Muscle layer of duodenum (tissue), 2 donors: Measurements from ENCODE around the gene MPEG1.

Experiments used
- H3K27ac ChIP-seq: one replicate; pipeline ENCODE4 v1.7.0; 2013; ENCODE audit warnings: mild to moderate bottlenecking, low read length
- H3K27me3 ChIP-seq: one replicate; pipeline ENCODE4 v1.7.0; 2013; ENCODE audit warnings: low read depth, mild to moderate bottlenecking, control low read depth, low read length
- H3K36me3 ChIP-seq, 2 donors: one replicate each; pipeline ENCODE4 v1.7.0; 2013; ENCODE audit warnings: low read length in 2 of 2, control low read depth in 1 of 2, mild to moderate bottlenecking in 1 of 2; ENCODE audit not compliant: insufficient read depth in 2 of 2, control insufficient read depth in 1 of 2
- H3K4me1 ChIP-seq, 2 donors: one replicate each; pipeline ENCODE4 v1.7.0; 2013; ENCODE audit warnings: low read length in 2 of 2, mild to moderate bottlenecking in 2 of 2, control low read depth in 1 of 2, moderate library complexity in 1 of 2; ENCODE audit not compliant: insufficient read depth in 2 of 2, control insufficient read depth in 1 of 2
- H3K4me3 ChIP-seq, 2 donors: one replicate each; pipeline ENCODE4 v1.7.0; 2013; ENCODE audit warnings: low read length in 2 of 2, low read depth in 1 of 2, mild to moderate bottlenecking in 1 of 2
- H3K9me3 ChIP-seq, 2 donors: one replicate each; pipeline ENCODE4 v1.7.0; 2013; ENCODE audit warnings: low read length in 2 of 2, control low read depth in 1 of 2, mild to moderate bottlenecking in 1 of 2; ENCODE audit not compliant: control insufficient read depth in 1 of 2
- donor health status: healthy.

MPEG1 gene

DNA sequence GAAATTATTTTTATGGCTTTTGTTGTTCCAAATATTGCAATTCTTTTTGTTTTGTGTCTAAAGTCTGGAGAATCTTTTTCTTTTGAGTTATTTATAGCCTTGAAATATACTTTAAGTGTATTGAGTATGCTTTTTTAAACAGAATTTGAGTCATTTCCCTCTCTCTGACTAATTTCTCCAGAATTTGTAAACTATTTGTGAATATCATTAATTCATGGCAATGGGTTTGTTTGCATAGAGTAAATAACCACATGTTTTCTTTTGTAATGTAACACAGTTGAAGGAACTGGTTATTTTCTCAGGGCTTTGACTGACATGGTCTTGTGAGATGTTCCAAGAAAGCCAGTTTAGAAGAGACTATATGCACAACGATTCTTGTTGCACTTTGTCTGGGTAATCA, 30.9 kb upstream of the MPEG1 start:
- Histone ChIP-seq H3K4me1 (peaks cover 0 to 4% of the 10 kb centered on the region in 2 donors), H3K36me3 (no peaks in the 10 kb centered on the region), H3K27me3 (no peaks in the 10 kb centered on the region), H3K27ac (no peak overlapping the region), H3K9me3 (no peaks in the 10 kb centered on the region), H3K4me3 (no peak overlapping the region)

DNA sequence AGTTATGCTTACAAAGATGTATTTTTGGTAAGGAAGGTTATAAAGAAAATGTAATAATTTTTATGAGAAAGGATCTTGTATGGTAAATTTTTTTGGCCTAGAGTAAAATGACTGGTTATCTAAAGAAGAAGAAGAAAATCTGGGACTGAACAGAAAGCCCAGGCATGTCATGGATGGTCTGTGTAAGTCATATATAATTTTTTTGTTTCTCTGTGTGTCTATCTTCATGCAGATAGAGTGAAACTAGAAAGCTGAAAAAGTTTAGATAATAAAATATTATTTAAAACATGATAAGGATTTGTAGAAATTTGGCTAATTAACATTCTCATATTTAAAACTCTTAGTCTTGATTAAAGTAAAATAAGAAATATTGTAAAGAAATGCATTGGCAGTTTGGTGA, 27.6 kb upstream of the MPEG1 start:
- no peaks in the 10 kb centered on the region for H3K36me3 ChIP-seq
- no peaks in the 10 kb centered on the region for H3K27me3 ChIP-seq
- no peak overlapping the region for H3K27ac ChIP-seq
- no peaks in the 10 kb centered on the region for H3K9me3 ChIP-seq
- H3K4me1 ChIP-seq, result no peaks in the 10 kb centered on the region
- H3K4me3 ChIP-seq, result no peak overlapping the region

DNA sequence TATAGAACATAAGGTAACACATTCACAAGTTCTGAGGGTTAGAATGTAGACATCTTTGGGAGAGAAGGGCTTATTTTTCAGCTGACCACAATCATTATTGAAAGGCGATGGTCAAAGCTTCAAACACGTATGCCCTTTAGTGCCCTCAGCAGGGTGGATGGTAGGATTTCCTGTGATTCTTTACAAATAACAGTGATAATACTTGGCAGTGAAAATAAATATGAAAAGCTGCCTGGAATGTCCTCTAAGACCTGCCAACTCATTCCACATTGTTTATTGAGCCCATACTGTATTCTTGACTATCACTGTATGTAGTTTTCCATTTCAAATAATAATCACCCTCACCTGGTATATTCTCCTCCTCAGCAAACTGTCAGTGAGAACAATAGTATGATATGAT, 13.7 kb upstream of the MPEG1 start:
- H3K4me1 ChIP-seq, result peaks cover 0 to 7% of the 10 kb centered on the region in 2 donors
- H3K9me3 ChIP-seq, result peaks cover 0 to 3% of the 10 kb centered on the region in 2 donors
- H3K27ac ChIP-seq, result no peak overlapping the region
- no peaks in the 10 kb centered on the region for H3K36me3 ChIP-seq
- no peaks in the 10 kb centered on the region for H3K27me3 ChIP-seq
- no peak overlapping the region for H3K4me3 ChIP-seq

DNA sequence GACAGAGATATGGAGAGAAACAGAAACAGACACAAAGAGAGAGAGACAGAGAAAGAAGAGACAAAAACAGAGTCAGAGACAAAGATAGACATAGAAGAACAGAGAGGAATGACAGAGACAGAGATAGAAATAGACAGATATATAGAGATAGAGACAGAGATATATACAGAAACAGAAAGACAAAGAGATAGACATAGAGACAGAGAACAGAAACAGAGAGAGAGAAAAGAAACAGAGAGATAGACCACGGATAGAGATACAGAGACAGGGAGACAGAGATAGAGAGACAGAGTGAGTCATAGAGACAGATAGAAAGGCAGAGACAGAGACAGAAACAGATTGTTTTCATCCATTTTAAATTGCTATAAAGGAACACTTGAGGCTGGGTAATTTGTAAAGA, 12.3 kb upstream of the MPEG1 start:
- no peaks in the 10 kb centered on the region for H3K36me3 ChIP-seq
- no peak overlapping the region for H3K4me3 ChIP-seq
- H3K27me3 ChIP-seq, result no peaks in the 10 kb centered on the region
- H3K9me3 ChIP-seq, result no peaks in the 10 kb centered on the region
- H3K4me1 ChIP-seq, result peaks cover 0 to 7% of the 10 kb centered on the region in 2 donors
- peak overlapping the region; percentile 78 for H3K27ac ChIP-seq

DNA sequence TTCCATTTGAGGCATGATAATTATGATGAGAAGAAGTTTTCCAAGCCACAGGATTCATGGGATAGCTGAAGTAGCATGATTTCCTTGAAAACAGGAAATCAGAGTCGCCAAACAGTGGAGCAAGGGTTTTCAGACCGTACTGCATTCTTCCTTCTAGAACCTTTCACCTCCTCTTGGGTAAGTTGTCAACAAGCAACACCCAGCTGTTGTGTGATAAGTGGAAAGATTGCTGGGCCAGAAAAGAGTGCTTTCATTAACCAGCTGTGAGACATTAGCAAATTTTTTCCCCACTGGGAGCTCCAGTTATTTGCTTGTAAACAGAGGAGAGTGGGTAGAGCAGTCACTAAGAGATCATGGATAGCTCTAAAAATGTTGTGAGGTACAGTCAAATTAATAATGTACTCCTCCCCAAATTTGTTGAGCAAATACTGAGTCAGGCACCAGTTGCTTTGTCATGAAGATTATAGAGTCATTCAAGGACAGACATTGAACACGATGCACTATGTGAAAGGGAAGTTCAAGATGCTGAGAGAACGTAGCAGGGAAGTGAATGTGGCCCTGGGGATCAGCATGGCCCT, 11.7 kb upstream of the MPEG1 start:
- peaks cover 0 to 7% of the 10 kb centered on the region in 2 donors for H3K4me1 ChIP-seq
- no peaks in the 10 kb centered on the region for H3K36me3 ChIP-seq
- peak overlapping the region; percentile 78 for H3K27ac ChIP-seq
- no peaks in the 10 kb centered on the region for H3K9me3 ChIP-seq
- no peaks in the 10 kb centered on the region for H3K27me3 ChIP-seq
- no peak overlapping the region for H3K4me3 ChIP-seq

DNA sequence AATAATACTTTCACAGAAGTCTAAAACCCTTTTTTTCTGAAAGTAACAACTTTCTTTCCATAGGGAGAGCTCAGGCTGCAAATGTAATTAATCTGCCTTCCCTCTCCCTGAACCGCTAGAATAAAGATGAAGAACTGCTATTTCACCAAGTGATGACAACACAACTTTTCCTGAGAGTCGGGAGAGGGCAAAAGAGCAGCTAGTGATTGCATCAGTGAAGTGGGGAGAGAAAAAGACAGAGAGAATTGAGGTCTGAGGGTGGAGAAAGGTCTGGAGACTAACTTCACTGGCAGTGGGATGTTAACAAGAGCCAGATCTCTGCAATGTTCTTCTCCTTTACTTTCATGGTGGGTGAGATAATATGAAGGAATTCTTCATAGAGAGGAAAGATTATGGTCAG, 10.9 kb upstream of the MPEG1 start:
- peaks cover 0 to 7% of the 10 kb centered on the region in 2 donors for H3K4me1 ChIP-seq
- H3K4me3 ChIP-seq, result no peak overlapping the region
- peak overlapping the region; percentile 78 for H3K27ac ChIP-seq
- no peaks in the 10 kb centered on the region for H3K9me3 ChIP-seq
- H3K36me3 ChIP-seq, result no peaks in the 10 kb centered on the region
- no peaks in the 10 kb centered on the region for H3K27me3 ChIP-seq

DNA sequence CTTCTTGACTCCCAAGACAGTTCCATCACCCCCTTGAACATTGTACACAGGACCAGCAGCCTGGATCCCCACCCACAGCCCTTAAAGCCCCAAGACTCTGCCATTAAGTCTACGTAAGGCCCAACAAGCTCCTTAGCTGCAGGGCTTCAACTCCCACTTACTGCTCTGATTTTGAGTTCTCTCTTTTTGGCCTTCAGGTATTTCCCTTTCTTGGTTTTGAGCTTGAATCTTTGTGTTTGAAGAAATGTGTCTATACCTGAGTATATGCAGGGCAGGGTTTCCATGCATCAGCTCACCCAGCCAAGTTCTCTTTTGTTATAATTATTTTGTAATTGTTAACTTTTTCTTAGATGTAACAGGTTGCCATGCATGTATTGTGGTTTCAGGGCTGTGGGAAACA, 10.4 kb upstream of the MPEG1 start:
- Histone ChIP-seq H3K4me1 (peaks cover 0 to 7% of the 10 kb centered on the region in 2 donors), H3K36me3 (no peaks in the 10 kb centered on the region), H3K27me3 (no peaks in the 10 kb centered on the region), H3K4me3 (no peak overlapping the region), H3K27ac (peak overlapping the region; percentile 78), H3K9me3 (no peaks in the 10 kb centered on the region)

DNA sequence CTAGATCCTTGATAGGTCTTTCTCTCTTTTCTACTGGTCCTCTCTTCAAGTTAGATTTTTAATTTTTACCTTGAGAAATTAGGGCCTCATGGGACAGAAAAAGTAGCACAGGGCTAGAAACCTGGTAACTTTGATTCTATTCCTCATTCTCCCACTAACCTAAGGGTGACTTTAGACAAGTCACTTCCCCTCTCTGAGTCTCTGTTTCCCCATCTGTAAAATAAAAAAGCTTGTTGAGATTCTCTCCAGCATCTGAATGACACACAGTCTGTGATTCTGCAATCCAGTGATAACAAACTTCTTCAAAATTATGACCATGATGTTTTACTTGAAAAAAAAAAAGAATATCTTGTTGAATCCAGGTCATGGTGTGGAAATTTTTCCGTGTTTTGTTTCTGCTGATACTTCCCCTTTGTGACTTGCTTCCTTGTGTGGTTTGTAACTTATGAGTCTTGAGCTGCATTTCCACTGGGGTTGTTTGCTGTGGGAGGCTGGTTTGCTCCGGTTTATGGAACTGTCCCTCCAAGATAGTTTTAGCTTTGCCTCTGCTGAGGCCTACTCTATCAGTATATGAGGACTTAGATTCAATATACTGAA, 9.8 kb upstream of the MPEG1 start:
- H3K36me3 ChIP-seq, result no peaks in the 10 kb centered on the region
- H3K27me3 ChIP-seq, result no peaks in the 10 kb centered on the region
- peak overlapping the region; percentile 78 for H3K27ac ChIP-seq
- no peak overlapping the region for H3K4me3 ChIP-seq
- no peaks in the 10 kb centered on the region for H3K9me3 ChIP-seq
- peaks cover 0 to 7% of the 10 kb centered on the region in 2 donors for H3K4me1 ChIP-seq

DNA sequence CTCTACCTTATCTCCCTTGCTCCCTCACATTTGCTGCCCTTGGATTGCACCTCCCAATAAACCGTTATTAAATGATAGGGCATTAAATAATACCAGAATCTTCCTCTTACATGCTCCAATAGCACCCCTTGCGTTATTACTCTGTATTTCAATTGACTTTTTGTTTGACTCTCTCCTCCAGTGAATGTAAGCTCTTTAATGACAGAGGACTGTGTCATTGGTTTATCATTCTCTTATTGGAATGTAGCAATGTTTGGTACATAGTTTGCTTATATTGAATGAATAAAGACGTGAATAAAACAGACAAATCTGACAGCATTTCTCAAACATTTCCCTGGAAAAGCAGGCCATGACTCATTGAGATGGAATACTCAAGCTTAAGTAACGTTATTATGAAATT, 8.7 kb upstream of the MPEG1 start:
- H3K36me3 ChIP-seq, result no peaks in the 10 kb centered on the region
- no peaks in the 10 kb centered on the region for H3K9me3 ChIP-seq
- no peak overlapping the region for H3K4me3 ChIP-seq
- H3K4me1 ChIP-seq, result peaks cover 0 to 7% of the 10 kb centered on the region in 2 donors
- H3K27ac ChIP-seq, result peak overlapping the region; percentile 54
- no peaks in the 10 kb centered on the region for H3K27me3 ChIP-seq

DNA sequence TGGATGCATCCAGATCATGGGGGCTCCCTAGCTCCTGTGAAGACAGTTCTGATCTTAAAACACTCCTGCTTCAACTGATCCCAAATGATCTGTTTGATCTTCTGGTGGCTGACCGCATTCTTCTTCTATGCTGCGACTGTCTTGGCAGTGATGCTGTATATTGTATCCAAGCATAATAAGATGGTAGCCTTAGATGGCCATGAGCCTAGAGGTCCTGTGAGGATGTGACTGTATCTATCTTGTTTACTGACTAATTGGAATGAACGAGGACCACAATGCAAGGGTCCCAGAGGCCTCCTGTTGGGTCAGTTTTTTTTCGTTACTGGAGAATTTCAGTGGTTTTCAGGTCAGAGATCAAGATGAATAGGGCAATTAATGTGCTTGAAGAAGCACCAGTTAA, 7.1 kb upstream of the MPEG1 start:
- Histone ChIP-seq H3K4me3 (no peak overlapping the region), H3K27ac (no peak overlapping the region), H3K27me3 (no peaks in the 10 kb centered on the region), H3K9me3 (no peaks in the 10 kb centered on the region), H3K4me1 (peaks cover 0 to 7% of the 10 kb centered on the region in 2 donors), H3K36me3 (no peaks in the 10 kb centered on the region)

DNA sequence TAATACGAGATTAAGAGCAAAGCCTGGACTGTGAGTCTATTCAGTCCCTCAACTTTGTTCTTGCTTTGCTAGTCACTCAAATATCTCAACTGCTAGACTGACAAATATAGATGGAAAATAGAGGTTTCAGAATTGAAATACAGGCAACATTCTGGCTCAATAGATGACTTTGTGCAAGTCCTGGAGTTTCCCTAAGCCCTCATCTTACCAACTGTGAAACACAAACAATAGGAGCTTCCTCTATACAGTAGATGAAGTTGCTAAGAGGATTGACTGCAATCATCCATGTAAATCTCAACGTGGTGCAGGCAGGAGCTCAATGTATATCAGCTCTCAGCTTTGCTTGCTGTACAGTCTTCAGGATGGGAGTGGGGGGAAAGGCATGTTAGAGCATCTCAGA, 6.2 kb upstream of the MPEG1 start:
- no peak overlapping the region for H3K27ac ChIP-seq
- no peak overlapping the region for H3K4me3 ChIP-seq
- no peaks in the 10 kb centered on the region for H3K9me3 ChIP-seq
- peaks cover 0 to 3% of the 10 kb centered on the region in 2 donors for H3K4me1 ChIP-seq
- no peaks in the 10 kb centered on the region for H3K36me3 ChIP-seq
- H3K27me3 ChIP-seq, result no peaks in the 10 kb centered on the region

DNA sequence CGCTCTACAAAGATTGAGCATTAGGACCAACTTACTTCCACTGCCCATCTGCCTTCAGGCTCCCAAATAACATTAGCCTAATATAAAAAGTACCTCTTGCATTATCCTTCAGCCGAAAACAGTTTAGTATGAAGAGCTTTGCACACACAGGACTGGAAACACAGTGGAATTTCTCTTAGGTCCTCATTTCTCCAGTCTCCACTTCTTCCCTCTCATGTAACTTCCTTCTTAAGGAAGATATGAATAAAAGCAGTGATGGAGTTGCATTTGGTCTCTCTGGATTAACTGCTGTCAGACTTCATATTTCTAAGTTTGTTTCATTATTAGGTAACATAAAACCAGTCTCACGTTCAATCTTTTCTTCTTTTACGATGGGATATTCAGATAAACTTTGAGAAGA, 5.6 kb upstream of the MPEG1 start:
- no peak overlapping the region for H3K4me3 ChIP-seq
- no peaks in the 10 kb centered on the region for H3K36me3 ChIP-seq
- no peaks in the 10 kb centered on the region for H3K4me1 ChIP-seq
- no peaks in the 10 kb centered on the region for H3K9me3 ChIP-seq
- no peaks in the 10 kb centered on the region for H3K27me3 ChIP-seq
- H3K27ac ChIP-seq, result peak overlapping the region; percentile 65
